Osteoblast (primary cell): ENCODE data around the gene COTL1. TPM values are rescaled to one million over a fixed set of nuclear protein-coding genes. Genes with fewer than 3 reads are reported as not detected.

Source experiments
- DNase-seq: peaks from one replicate; pipeline ENCODE4 v3.0.0; 2011; ENCODE audit warnings: low spot score, mixed read lengths; ENCODE audit not compliant: insufficient read length; ENCODE audit errors: missing footprints
- H2AFZ ChIP-seq: 2 replicates; pipeline ENCODE4 v1.6.0; 2011; ENCODE audit warnings: mild to moderate bottlenecking, low read length
- H3K27ac ChIP-seq: 2 replicates; pipeline ENCODE4 v1.5.1; 2011; ENCODE audit warnings: mild to moderate bottlenecking, low read depth, low read length, moderate library complexity
- H3K27me3 ChIP-seq: 2 replicates; pipeline ENCODE4 v1.6.0; 2012; ENCODE audit warnings: mild to moderate bottlenecking, control low read depth, inconsistent platforms, low read length, moderate library complexity; ENCODE audit not compliant: insufficient read depth
- H3K36me3 ChIP-seq: 2 replicates; pipeline ENCODE4 v1.5.1; 2011; ENCODE audit warnings: mild to moderate bottlenecking, low read length, control low read depth, moderate library complexity; ENCODE audit not compliant: insufficient read depth
- H3K4me1 ChIP-seq: 2 replicates; pipeline ENCODE4 v1.5.1; 2011; ENCODE audit warnings: mild to moderate bottlenecking, low read length, control low read depth, moderate library complexity; ENCODE audit not compliant: insufficient read depth
- H3K4me2 ChIP-seq: 2 replicates; pipeline ENCODE4 v1.6.0; 2011; ENCODE audit warnings: mild to moderate bottlenecking, low read length; ENCODE audit not compliant: insufficient read depth
- H3K4me3 ChIP-seq: fragments of 200-600 bp; sonication (generic); 3 replicates; pipeline ENCODE4 v1.5.1; 2012; ENCODE audit warnings: mild to moderate bottlenecking, low read length, inconsistent platforms; ENCODE audit not compliant: insufficient read depth
- H3K79me2 ChIP-seq: 2 replicates; pipeline ENCODE4 v1.6.0; 2012; ENCODE audit warnings: mild to moderate bottlenecking, low read length, control low read depth, inconsistent platforms; ENCODE audit not compliant: insufficient read depth
- H3K9me3 ChIP-seq: 2 replicates; pipeline ENCODE4 v1.5.1; 2011; ENCODE audit warnings: low read depth, low read length, control low read depth
- H4K20me1 ChIP-seq: 2 replicates; pipeline ENCODE4 v1.6.0; 2012; ENCODE audit warnings: mild to moderate bottlenecking, low read length, control low read depth; ENCODE audit not compliant: insufficient read depth
- total RNA-seq: library from RNA; depleted of rRNA; stranded (reverse); fragments of >200 nt; gene quantifications from 2 replicates; pipeline ENCODE4 v1.2.3, GENCODE V29; 2012
- TF ChIP-seq, protein P1 (sequence below): IDR thresholded peaks from 2 replicates; pipeline ENCODE4 v1.5.1; 2011; ENCODE audit warnings: mild to moderate bottlenecking, low read depth, low read length, moderate library complexity; ENCODE audit errors: extremely low read depth

The COTL1 gene, protein sequence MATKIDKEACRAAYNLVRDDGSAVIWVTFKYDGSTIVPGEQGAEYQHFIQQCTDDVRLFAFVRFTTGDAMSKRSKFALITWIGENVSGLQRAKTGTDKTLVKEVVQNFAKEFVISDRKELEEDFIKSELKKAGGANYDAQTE
- 145 and 170 TPM in 2 replicates for total RNA-seq

GRCh38 chr16:84617791-84618580 is at the start of gene COTL1:
Gene COTL1, minus strand, starts transcription at chr16:84618078. Its CDS starts 164 bp downstream, at chr16:84617914.
- H3K79me2 ChIP-seq, result peaks cover 48% of the 10 kb centered on the region
- H3K9me3 ChIP-seq, result no peaks in the 10 kb centered on the region
- peaks cover 39% of the 10 kb centered on the region for H3K4me1 ChIP-seq
- H3K27ac ChIP-seq, result peak within 1 kb of the TSS; percentile 57
- no peaks in the 10 kb centered on the region for H3K27me3 ChIP-seq
- peak within 1 kb of the TSS; percentile 22 for H2AFZ ChIP-seq
- H4K20me1 ChIP-seq, result peaks cover 43% of the 10 kb centered on the region
- peak; percentile 99 for DNase-seq
- H3K36me3 ChIP-seq, result peaks cover 25% of the 10 kb centered on the region
- TF ChIP-seq, protein P1, sequence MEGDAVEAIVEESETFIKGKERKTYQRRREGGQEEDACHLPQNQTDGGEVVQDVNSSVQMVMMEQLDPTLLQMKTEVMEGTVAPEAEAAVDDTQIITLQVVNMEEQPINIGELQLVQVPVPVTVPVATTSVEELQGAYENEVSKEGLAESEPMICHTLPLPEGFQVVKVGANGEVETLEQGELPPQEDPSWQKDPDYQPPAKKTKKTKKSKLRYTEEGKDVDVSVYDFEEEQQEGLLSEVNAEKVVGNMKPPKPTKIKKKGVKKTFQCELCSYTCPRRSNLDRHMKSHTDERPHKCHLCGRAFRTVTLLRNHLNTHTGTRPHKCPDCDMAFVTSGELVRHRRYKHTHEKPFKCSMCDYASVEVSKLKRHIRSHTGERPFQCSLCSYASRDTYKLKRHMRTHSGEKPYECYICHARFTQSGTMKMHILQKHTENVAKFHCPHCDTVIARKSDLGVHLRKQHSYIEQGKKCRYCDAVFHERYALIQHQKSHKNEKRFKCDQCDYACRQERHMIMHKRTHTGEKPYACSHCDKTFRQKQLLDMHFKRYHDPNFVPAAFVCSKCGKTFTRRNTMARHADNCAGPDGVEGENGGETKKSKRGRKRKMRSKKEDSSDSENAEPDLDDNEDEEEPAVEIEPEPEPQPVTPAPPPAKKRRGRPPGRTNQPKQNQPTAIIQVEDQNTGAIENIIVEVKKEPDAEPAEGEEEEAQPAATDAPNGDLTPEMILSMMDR, result no peak
- H3K4me3 ChIP-seq, result peak within 1 kb of the TSS; percentile 96
- H3K4me2 ChIP-seq, result peak within 1 kb of the TSS; percentile 97

DNA sequence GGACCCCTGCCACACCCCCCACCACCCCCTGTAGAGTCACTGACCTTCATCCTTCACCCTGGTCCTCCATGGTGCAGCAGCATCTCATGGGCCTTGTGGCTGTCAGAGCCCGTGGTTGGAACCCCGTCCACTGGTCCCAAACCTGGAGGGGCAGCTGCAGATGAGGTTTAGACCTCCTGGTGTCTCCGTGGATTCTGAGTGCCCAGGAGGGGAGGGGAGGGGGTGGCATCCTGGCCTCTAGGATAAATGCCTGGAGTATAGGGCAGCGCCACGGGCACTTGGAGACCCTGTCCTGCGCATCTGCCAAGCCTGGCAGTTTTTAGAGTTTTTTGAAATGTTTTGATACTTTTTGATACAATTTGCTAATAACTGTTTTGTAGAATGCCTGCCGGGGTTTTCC is 48.0 kb upstream of the COTL1 start:
- no peak overlapping the region for H3K27ac ChIP-seq

GRCh38 chr16:84665359-84665758 is 47.5 kb upstream of the COTL1 start:
- H3K27me3 ChIP-seq, result no peaks in the 10 kb centered on the region
- peaks cover 21% of the 10 kb centered on the region for H4K20me1 ChIP-seq
- H3K36me3 ChIP-seq, result peaks cover 41% of the 10 kb centered on the region
- TF ChIP-seq, protein P1, result no peak
- no peak overlapping the region for H2AFZ ChIP-seq
- DNase-seq, result no peak
- no peak overlapping the region for H3K27ac ChIP-seq
- H3K4me2 ChIP-seq, result no peak overlapping the region
- peaks cover 5% of the 10 kb centered on the region for H3K79me2 ChIP-seq
- H3K4me3 ChIP-seq, result no peak overlapping the region
- H3K4me1 ChIP-seq, result no peaks in the 10 kb centered on the region
- no peaks in the 10 kb centered on the region for H3K9me3 ChIP-seq

More for the DNA sequence above, 48.0 kb upstream of the COTL1 start:
- no peak overlapping the region for H3K4me2 ChIP-seq
- no peaks in the 10 kb centered on the region for H3K4me1 ChIP-seq
- no peak overlapping the region for H3K4me3 ChIP-seq
- H2AFZ ChIP-seq, result no peak overlapping the region
- H4K20me1 ChIP-seq, result peaks cover 21% of the 10 kb centered on the region
- TF ChIP-seq, protein P1, result no peak
- no peaks in the 10 kb centered on the region for H3K27me3 ChIP-seq
- no peaks in the 10 kb centered on the region for H3K9me3 ChIP-seq
- H3K36me3 ChIP-seq, result peaks cover 41% of the 10 kb centered on the region
- no peak for DNase-seq
- H3K79me2 ChIP-seq, result peaks cover 5% of the 10 kb centered on the region

DNA sequence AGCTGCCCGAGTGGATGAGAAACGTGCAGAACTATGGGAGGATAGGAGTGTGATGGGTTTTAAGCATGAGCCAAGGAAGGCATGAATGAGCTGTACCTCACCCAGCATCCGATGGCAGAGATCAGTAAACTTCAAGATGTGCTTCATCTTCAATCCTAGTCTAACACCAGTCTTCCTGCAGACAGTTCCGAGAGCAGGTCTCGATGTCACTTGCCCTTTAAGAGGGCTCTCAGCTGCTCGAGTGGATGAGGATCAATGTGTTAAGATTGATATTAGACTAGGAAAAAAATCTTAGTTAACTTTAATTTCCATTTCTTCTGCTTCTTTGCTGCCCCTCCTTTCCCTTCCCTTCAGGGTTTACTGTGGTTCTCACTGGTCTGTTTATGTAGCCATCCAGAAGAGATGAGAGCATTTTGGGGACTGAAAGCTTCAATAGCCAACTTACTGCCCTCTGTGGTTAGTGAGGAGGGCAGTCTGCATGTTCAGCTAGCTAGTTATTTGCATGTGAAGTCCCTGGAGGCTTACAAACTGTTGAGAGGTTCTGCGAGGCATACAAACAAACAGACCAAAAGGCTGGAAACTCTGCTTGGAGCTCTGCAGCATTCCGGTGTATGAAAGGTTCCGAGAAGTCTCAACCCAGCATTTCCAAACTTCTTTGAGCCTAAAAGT is 45.7 kb upstream of the COTL1 start:
- no peak overlapping the region for H3K27ac ChIP-seq
- DNase-seq, result no peak

More for the DNA sequence above, 45.7 kb upstream of the COTL1 start:
- no peak overlapping the region for H3K4me3 ChIP-seq
- peaks cover 54% of the 10 kb centered on the region for H3K36me3 ChIP-seq
- H3K79me2 ChIP-seq, result peaks cover 7% of the 10 kb centered on the region
- peaks cover 25% of the 10 kb centered on the region for H4K20me1 ChIP-seq
- no peak overlapping the region for H2AFZ ChIP-seq
- TF ChIP-seq, protein P1, result no peak
- H3K27me3 ChIP-seq, result no peaks in the 10 kb centered on the region
- H3K4me2 ChIP-seq, result no peak overlapping the region
- no peaks in the 10 kb centered on the region for H3K4me1 ChIP-seq
- H3K9me3 ChIP-seq, result no peaks in the 10 kb centered on the region
